ENCODE data around the gene COL11A2. TPM values are rescaled to one million over a fixed set of nuclear protein-coding genes. Genes with fewer than 3 reads are reported as not detected.

The COL11A2 gene
- total RNA-seq, 1 experiment from 2014 or later: 3.7 TPM

DNA sequence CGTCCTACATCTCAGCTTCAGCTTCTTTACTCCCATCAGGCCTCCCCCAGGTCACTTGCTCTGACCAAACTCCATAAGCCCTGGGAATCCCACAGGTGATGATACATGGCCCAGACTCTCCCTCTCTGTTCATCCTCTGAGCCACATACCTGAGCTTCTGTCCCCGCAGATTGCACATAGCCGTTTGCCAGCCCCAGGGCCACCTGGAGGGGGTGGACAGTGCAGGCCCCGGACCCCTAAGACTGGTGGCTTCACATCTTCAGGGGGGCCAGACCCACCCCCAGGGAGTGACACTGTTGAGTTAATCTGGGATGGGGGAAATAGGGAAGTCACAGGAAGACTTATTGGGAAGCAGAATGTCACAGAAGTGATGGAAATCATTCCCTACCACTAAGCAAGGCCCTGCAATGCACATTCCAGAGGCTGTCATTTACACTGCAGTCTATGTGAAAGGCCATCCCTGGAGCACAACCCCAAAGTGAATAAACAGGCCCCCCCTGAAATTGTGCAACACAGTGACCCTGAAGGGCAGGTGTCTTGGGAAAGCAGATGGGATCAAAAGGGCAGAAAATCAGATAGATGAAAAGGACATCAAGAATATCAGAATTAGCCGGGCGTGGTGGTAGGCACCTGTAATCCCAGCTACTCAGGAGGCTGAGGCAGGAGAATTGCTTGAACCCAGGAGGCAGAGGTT, 6.0 kb upstream of the COL11A2 start:
- TF ChIP-seq, protein P1, sequence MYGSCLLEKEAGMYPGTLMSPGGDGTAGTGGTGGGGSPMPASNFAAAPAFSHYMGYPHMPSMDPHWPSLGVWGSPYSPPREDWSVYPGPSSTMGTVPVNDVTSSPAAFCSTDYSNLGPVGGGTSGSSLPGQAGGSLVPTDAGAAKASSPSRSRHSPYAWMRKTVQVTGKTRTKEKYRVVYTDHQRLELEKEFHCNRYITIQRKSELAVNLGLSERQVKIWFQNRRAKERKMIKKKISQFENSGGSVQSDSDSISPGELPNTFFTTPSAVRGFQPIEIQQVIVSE (CRISPR knock-in tag; IDR thresholded peaks at IDR 0.05; ENCODE audit: borderline replicate concordance): no peak
- TF ChIP-seq CBFB (CRISPR knock-in tag; IDR thresholded peaks at IDR 0.05; ENCODE audit: low read depth) (no peak), ZNF317 (CRISPR knock-in tag; IDR thresholded peaks at IDR 0.05; ENCODE audit: borderline replicate concordance, low read depth) (no peak), GABPB1 (CRISPR knock-in tag; IDR thresholded peaks at IDR 0.05) (peak; percentile 83)
- no peak for ATAC-seq
- POLR2A ChIA-PET: no interaction called here
- CTCF ChIA-PET: interaction anchor here (1.0 to 2.2 kb wide), 18 partner anchors 11 to 226 kb away, joined by 3 to 20 read pairs (median 6); partner anchors contain the start of gene RING1
- Mint-ChIP-seq H3K9me3 (no peaks in the 10 kb centered on the region), H3K4me1 (peaks cover 41% of the 10 kb centered on the region), H3K27me3 (ENCODE audit: low read depth) (no peaks in the 10 kb centered on the region), H3K27ac (peak overlapping the region; percentile 41; the same call in 1 of the 2 replicates), H3K4me3 (peak overlapping the region; percentile 97), H3K36me3 (peaks cover 39% of the 10 kb centered on the region)
- no peak for DNase-seq (ENCODE audit: low spot score)

DNA sequence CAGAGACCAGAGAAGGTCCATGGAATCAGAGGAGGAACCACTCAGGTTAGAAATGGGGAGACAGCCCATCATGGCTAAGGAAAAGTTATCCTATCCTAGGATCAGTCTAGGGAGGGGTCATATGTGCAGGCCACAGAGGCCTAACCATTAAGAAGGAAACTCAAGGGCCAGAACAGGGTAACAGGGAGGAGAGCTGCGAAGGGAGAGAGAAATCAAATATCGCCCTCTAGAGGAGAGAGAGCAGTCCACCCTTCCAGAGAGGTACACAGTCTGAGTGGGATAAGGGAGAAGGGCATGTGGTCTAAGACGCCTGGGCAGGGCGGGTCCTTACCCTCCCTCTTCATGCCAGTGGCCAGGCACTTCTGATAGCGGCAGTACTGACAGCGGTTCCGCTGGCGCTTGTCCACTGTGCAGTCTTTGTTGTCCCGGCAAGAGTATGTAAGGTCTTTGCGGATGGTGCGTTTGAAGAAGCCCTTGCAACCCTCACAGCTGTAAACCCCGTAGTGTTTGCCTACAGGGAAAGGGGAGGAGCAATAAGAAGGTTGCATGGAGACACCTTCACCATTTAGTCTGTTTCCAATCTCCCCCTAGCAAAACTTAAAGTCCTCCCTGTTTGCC, 5.3 kb upstream of the COL11A2 start:
- ATAC-seq (peak; percentile 71), DNase-seq (ENCODE audit: low spot score) (peak; percentile 44)
- Mint-ChIP-seq H3K27me3 (ENCODE audit: low read depth) (peaks cover 4% of the 10 kb centered on the region; the same call in 1 of the 2 replicates), H3K9me3 (no peaks in the 10 kb centered on the region), H3K36me3 (peaks cover 31% of the 10 kb centered on the region), H3K4me3 (peak overlapping the region; percentile 97), H3K27ac (peak overlapping the region; percentile 41), H3K4me1 (peaks cover 38% of the 10 kb centered on the region)
- peak; percentile 56 for TF ChIP-seq GABPB1 (CRISPR knock-in tag; IDR thresholded peaks at IDR 0.05)
- TF ChIP-seq ARID4B (CRISPR knock-in tag; IDR thresholded peaks at IDR 0.05; ENCODE audit: borderline replicate concordance): no peak
- TF ChIP-seq HMGA2 (CRISPR knock-in tag; IDR thresholded peaks at IDR 0.05): no peak
- TF ChIP-seq, protein P2, sequence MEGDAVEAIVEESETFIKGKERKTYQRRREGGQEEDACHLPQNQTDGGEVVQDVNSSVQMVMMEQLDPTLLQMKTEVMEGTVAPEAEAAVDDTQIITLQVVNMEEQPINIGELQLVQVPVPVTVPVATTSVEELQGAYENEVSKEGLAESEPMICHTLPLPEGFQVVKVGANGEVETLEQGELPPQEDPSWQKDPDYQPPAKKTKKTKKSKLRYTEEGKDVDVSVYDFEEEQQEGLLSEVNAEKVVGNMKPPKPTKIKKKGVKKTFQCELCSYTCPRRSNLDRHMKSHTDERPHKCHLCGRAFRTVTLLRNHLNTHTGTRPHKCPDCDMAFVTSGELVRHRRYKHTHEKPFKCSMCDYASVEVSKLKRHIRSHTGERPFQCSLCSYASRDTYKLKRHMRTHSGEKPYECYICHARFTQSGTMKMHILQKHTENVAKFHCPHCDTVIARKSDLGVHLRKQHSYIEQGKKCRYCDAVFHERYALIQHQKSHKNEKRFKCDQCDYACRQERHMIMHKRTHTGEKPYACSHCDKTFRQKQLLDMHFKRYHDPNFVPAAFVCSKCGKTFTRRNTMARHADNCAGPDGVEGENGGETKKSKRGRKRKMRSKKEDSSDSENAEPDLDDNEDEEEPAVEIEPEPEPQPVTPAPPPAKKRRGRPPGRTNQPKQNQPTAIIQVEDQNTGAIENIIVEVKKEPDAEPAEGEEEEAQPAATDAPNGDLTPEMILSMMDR (IDR thresholded peaks at IDR 0.05): peak; percentile 61
- CTCF ChIA-PET: interaction anchor here (0.6 to 1.9 kb wide), 25 partner anchors 12 to 226 kb away, joined by 3 to 20 read pairs (median 4); partner anchors contain the start of gene RING1
- POLR2A ChIA-PET: no interaction called here

- ATAC-seq: no peak
- ChIA-PET POLR2A (interaction anchor here (1.4 kb wide), 1 partner anchor 224 kb away, joined by 4 read pairs; no protein-coding TSS in a partner anchor), CTCF (interaction anchor here (1.6 kb wide), 1 partner anchor 23 kb away, joined by 4 read pairs; no protein-coding TSS in a partner anchor)
- Mint-ChIP-seq H3K27me3 (ENCODE audit: low read depth) (peaks cover 23% of the 10 kb centered on the region), H3K4me3 (no peak overlapping the region), H3K4me1 (peaks cover 32% of the 10 kb centered on the region), H3K36me3 (peaks cover 17% of the 10 kb centered on the region), H3K9me3 (no peaks in the 10 kb centered on the region), H3K27ac (no peak overlapping the region; the same call in 1 of the 2 replicates)
- TF ChIP-seq NFE2L1 (CRISPR knock-in tag; IDR thresholded peaks at IDR 0.05) (no peak), JAZF1 (CRISPR knock-in tag; IDR thresholded peaks at IDR 0.05) (no peak), TEAD1 (CRISPR knock-in tag; IDR thresholded peaks at IDR 0.05) (no peak), TEAD4 (CRISPR knock-in tag; IDR thresholded peaks at IDR 0.05) (no peak), ATF1 (CRISPR knock-in tag; IDR thresholded peaks at IDR 0.05) (no peak), SOX15 (CRISPR knock-in tag; IDR thresholded peaks at IDR 0.05) (no peak), GTF2I (CRISPR knock-in tag; conservative IDR thresholded peaks at IDR 0.05) (no peak), SP1 (CRISPR knock-in tag; conservative IDR thresholded peaks at IDR 0.05) (no peak), ATF6 (CRISPR knock-in tag; IDR thresholded peaks at IDR 0.05) (no peak)
- TF ChIP-seq, protein P3, sequence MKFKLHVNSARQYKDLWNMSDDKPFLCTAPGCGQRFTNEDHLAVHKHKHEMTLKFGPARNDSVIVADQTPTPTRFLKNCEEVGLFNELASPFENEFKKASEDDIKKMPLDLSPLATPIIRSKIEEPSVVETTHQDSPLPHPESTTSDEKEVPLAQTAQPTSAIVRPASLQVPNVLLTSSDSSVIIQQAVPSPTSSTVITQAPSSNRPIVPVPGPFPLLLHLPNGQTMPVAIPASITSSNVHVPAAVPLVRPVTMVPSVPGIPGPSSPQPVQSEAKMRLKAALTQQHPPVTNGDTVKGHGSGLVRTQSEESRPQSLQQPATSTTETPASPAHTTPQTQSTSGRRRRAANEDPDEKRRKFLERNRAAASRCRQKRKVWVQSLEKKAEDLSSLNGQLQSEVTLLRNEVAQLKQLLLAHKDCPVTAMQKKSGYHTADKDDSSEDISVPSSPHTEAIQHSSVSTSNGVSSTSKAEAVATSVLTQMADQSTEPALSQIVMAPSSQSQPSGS (CRISPR knock-in tag; IDR thresholded peaks at IDR 0.05; ENCODE audit: borderline replicate concordance, low read depth): no peak
- no peak for DNase-seq (ENCODE audit: low spot score)
Measured at GRCh38 chr6:33195304-33196165, 3.3 kb upstream of the COL11A2 start.
